ENCODE results near the gene GATA2. TPM values are rescaled to one million over a fixed set of nuclear protein-coding genes. Genes with fewer than 3 reads are reported as not detected.

Gene GATA2
- polyA plus RNA-seq, 1 donor: 3.6 TPM

- DNase-seq: no peak
Observed at GRCh38 chr3:128432301-128432970, 60.6 kb downstream of the GATA2 start.

GRCh38 chr3:128431803-128432300 lies 61.1 kb downstream of the GATA2 start:
- no peak for DNase-seq

GRCh38 chr3:128430731-128431130 lies 62.3 kb downstream of the GATA2 start:
- no peak for DNase-seq

GRCh38 chr3:128430301-128430700 lies 62.7 kb downstream of the GATA2 start:
- no peak for DNase-seq

GRCh38 chr3:128429751-128430150 lies 63.2 kb downstream of the GATA2 start:
- no peak for DNase-seq

Other genes starting within 250 kb of the GATA2 start
- gene DNAJB8, start 26.3 kb downstream of the GATA2 start, polyA plus RNA-seq (ENCODE audit: insufficient read length): not detected
- 89.1 TPM for gene RPN1, start 157.6 kb upstream of the GATA2 start, polyA plus RNA-seq (ENCODE audit: insufficient read length)
- 140 TPM for gene RAB7A, start 233.0 kb upstream of the GATA2 start, polyA plus RNA-seq (ENCODE audit: insufficient read length)